Measurements from ENCODE around the gene ADTRP. TPM values are rescaled to one million over a fixed set of nuclear protein-coding genes. Genes with fewer than 3 reads are reported as not detected.

The ADTRP gene
- total and polyA plus RNA-seq, 2 of the 13 experiments (the other 11 are each of a cell fraction or from before 2014, with no cell fraction given) = not detected

DNA sequence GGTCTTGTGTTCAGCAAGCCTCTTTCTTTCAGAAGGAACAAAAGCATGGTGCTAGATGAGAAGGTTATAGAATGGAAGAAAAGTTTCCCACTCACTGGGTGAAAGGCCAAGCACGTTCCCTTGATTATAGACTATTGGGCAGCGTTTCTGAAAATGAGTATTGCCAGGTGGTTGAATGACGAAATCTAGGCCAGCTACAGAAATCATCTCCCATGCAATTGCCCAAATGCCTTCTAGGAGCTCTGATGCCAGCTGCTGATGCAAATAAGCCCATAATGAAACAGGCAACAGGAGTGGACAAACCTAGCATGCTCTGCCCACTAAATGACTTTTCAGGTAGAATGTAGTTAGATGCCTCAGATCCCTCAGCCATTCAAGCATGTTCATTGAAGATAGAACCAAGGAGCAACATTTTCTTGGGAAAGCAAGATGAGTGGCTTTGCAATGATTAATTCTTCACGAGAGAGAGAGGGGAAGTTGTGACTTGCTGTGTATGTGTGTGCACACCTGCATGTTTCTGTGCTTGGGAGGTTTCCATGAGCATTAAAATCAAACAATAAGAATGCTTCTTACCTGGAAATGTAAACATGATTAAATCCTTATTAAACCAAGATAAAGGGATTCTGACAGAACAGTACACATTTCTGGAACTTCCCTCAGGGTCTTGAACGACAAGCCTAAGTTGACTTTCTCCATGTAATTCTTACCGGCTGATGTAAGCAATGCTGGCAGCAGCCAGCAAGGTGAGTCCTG is 43.6 kb downstream of the ADTRP start:
- intact Hi-C loops (cut with micrococcal nuclease; ENCODE audit: unreplicated experiment) = no loop called here
- ATAC-seq (no peak), FAIRE-seq (no peak), DNase-seq (ENCODE audit: low spot score) (no peak)
- TF ChIP-seq, protein P1, sequence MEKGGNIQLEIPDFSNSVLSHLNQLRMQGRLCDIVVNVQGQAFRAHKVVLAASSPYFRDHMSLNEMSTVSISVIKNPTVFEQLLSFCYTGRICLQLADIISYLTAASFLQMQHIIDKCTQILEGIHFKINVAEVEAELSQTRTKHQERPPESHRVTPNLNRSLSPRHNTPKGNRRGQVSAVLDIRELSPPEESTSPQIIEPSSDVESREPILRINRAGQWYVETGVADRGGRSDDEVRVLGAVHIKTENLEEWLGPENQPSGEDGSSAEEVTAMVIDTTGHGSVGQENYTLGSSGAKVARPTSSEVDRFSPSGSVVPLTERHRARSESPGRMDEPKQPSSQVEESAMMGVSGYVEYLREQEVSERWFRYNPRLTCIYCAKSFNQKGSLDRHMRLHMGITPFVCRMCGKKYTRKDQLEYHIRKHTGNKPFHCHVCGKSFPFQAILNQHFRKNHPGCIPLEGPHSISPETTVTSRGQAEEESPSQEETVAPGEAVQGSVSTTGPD (CRISPR knock-in tag; IDR thresholded peaks at IDR 0.05) = no peak
- H3K4me3 ChIP-seq (replicated peaks in 1 of 3; ENCODE audit: insufficient read depth in 1 of 3, low read depth in 2 of 3, low read length in 3 of 3) = no peak overlapping the region
- H3K27ac ChIP-seq (ENCODE audit: extremely low read length, insufficient read depth, low read length) = no peak overlapping the region
- H3K4me2 ChIP-seq (ENCODE audit: low read depth, low read length) = no peak overlapping the region
- H3K36me3 ChIP-seq (replicated peaks in 1 of 2; ENCODE audit: control insufficient read depth in 1 of 2, insufficient read depth in 2 of 2, low read length in 2 of 2) = no peaks in the 10 kb centered on the region
- in situ Hi-C loops (cut with HindIII; ENCODE audit: extremely low pct_ligation_motif_present, low pct_unique_long_range_greater_than_20kb) = no loop called here
- ChIA-PET POLR2A (no interaction called here), CTCF (ENCODE audit: low intra/inter-chr PET ratio, low total read pairs) (no interaction called here)
- H3K79me2 ChIP-seq (ENCODE audit: insufficient read depth, low read length) = no peaks in the 10 kb centered on the region
- H3K9ac ChIP-seq (ENCODE audit: insufficient read depth, low read depth, low read length) = no peak overlapping the region
- H2AFZ ChIP-seq (ENCODE audit: low read length) = no peak overlapping the region
- BruUV-seq (replicated peaks) = no TSS peak
- peaks cover 0 to 7% of the 10 kb centered on the region in 2 experiments; a peak in 3 of 5 replicates for H3K27me3 ChIP-seq (ENCODE audit: control insufficient read depth in 1 of 2, insufficient read depth in 2 of 2, low read length in 2 of 2)
- WGBS (ENCODE audit: low lambda C conversion rate) = 19% methylated on average over 6 of the region's 6 CpGs
- no peaks in the 10 kb centered on the region for H4K20me1 ChIP-seq (ENCODE audit: insufficient read depth, low read length)
- H3K4me1 ChIP-seq (ENCODE audit: insufficient read depth, low read length) = peaks cover 13% of the 10 kb centered on the region
- no peaks in the 10 kb centered on the region for H3K9me3 ChIP-seq (ENCODE audit: low read length)

DNA sequence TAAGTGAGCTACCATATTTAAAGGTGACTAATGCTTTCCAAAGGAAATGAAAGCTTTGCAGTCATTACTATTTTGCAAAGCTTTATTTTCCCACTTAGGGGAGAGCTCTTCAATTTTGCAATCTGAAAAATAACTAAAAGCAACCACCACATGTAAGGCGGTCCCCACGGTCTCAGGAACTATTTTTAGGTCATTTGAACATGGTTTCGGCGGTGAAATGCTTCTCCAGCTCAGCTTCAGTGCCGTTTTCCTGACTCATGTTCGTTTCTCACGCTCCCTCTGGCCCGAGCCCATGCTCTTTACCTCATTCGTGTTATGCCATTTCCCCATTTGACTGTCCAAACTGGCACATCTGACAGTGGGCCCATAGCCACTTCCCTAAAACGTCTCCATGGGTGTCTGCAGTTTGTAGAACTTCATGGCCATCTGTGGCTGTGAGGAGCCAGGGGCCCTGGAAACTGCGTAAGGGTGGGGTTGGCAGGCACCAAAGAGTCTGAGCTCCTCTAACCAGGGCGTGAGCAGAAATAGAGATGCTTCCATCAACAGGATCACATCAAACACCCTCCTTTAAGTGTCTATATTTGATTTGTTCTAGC is 46.5 kb downstream of the ADTRP start:
- FAIRE-seq (no peak), ATAC-seq (no peak), DNase-seq (ENCODE audit: low spot score) (no peak)
- Histone ChIP-seq H3K4me1 (ENCODE audit: insufficient read depth, low read length) (peaks cover 13% of the 10 kb centered on the region), H4K20me1 (ENCODE audit: insufficient read depth, low read length) (no peaks in the 10 kb centered on the region), H3K27me3 (ENCODE audit: control insufficient read depth in 1 of 2, insufficient read depth in 2 of 2, low read length in 2 of 2) (peaks cover 0 to 18% of the 10 kb centered on the region in 2 experiments; a peak in 3 of 5 replicates), H2AFZ (ENCODE audit: low read length) (no peak overlapping the region), H3K27ac (ENCODE audit: extremely low read length, insufficient read depth, low read length) (no peak overlapping the region), H3K4me2 (ENCODE audit: low read depth, low read length) (no peak overlapping the region), H3K4me3 (replicated peaks in 1 of 3; ENCODE audit: insufficient read depth in 1 of 3, low read depth in 2 of 3, low read length in 3 of 3) (no peak overlapping the region), H3K36me3 (replicated peaks in 1 of 2; ENCODE audit: control insufficient read depth in 1 of 2, insufficient read depth in 2 of 2, low read length in 2 of 2) (no peaks in the 10 kb centered on the region), H3K9me3 (ENCODE audit: low read length) (no peaks in the 10 kb centered on the region), H3K79me2 (ENCODE audit: insufficient read depth, low read length) (no peaks in the 10 kb centered on the region), H3K9ac (ENCODE audit: insufficient read depth, low read depth, low read length) (no peak overlapping the region)
- CTCF ChIA-PET (ENCODE audit: low intra/inter-chr PET ratio, low total read pairs) = no interaction called here
- POLR2A ChIA-PET = no interaction called here
- in situ Hi-C loops (cut with HindIII; ENCODE audit: extremely low pct_ligation_motif_present, low pct_unique_long_range_greater_than_20kb) = no loop called here
- BruUV-seq (replicated peaks) = no TSS peak
- WGBS (ENCODE audit: low lambda C conversion rate) = 36% methylated on average over 12 of the region's 12 CpGs
- intact Hi-C loops (cut with micrococcal nuclease; ENCODE audit: unreplicated experiment) = no loop called here
- TF ChIP-seq ZNF557 (CRISPR knock-in tag; IDR thresholded peaks at IDR 0.05) = no peak
- no peak for TF ChIP-seq ZNF607 (CRISPR knock-in tag; IDR thresholded peaks at IDR 0.05; ENCODE audit: borderline replicate concordance)
- TF ChIP-seq, protein P2, sequence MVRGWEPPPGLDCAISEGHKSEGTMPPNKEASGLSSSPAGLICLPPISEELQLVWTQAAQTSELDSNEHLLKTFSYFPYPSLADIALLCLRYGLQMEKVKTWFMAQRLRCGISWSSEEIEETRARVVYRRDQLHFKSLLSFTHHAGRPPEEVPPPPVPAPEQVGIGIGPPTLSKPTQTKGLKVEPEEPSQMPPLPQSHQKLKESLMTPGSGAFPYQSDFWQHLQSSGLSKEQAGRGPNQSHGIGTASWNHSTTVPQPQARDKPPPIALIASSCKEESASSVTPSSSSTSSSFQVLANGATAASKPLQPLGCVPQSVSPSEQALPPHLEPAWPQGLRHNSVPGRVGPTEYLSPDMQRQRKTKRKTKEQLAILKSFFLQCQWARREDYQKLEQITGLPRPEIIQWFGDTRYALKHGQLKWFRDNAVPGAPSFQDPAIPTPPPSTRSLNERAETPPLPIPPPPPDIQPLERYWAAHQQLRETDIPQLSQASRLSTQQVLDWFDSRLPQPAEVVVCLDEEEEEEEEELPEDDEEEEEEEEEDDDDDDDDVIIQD (CRISPR knock-in tag; IDR thresholded peaks at IDR 0.05; ENCODE audit: low read depth) = no peak
- no peak for TF ChIP-seq ZNF484 (CRISPR knock-in tag; IDR thresholded peaks at IDR 0.05; ENCODE audit: borderline replicate concordance, low read depth)
- TF ChIP-seq ZBTB1 (CRISPR knock-in tag; IDR thresholded peaks at IDR 0.05; ENCODE audit: borderline replicate concordance) = no peak
- no peak for TF ChIP-seq BCL6 (CRISPR knock-in tag; IDR thresholded peaks at IDR 0.05)
- TF ChIP-seq, protein P3, sequence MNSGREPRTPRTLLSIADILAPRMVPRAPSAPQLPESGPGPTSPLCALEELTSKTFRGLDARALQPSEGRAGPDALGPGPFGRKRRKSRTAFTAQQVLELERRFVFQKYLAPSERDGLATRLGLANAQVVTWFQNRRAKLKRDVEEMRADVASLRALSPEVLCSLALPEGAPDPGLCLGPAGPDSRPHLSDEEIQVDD (CRISPR knock-in tag; IDR thresholded peaks at IDR 0.05; ENCODE audit: borderline replicate concordance) = no peak
- TF ChIP-seq, protein P4, sequence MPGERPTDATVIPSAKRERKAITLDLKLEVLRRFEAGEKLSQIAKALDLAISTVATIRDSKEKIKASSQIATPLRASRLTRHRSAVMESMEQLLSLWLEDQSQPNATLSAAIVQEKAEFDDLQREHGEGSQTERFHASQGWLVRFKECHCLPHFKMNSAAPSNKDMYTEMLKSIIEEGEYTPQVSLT (CRISPR knock-in tag; IDR thresholded peaks at IDR 0.05; ENCODE audit: borderline replicate concordance, low read depth) = no peak
- TF ChIP-seq, protein P5, sequence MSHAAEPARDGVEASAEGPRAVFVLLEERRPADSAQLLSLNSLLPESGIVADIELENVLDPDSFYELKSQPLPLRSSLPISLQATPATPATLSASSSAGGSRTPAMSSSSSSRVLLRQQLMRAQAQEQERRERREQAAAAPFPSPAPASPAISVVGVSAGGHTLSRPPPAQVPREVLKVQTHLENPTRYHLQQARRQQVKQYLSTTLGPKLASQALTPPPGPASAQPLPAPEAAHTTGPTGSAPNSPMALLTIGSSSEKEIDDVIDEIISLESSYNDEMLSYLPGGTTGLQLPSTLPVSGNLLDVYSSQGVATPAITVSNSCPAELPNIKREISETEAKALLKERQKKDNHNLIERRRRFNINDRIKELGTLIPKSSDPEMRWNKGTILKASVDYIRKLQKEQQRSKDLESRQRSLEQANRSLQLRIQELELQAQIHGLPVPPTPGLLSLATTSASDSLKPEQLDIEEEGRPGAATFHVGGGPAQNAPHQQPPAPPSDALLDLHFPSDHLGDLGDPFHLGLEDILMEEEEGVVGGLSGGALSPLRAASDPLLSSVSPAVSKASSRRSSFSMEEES (CRISPR knock-in tag; IDR thresholded peaks at IDR 0.05) = no peak
- TF ChIP-seq HDAC6 (IDR thresholded peaks at IDR 0.05; ENCODE audit: low read depth, low read length) = no peak

All from HepG2 (cell line).